SU-DHL-6 (cell line): Measurements from ENCODE around the gene ZMIZ1.

Source experiments
- H2AFZ ChIP-seq: fragments of 200-600 bp; sonication (generic); 2 replicates; pipeline ENCODE4 v1.6.1; 2014; ENCODE audit warnings: low read depth, mild to moderate bottlenecking, moderate library complexity, mixed read lengths, antibody characterized with exemption, low read length; ENCODE audit not compliant: severe bottlenecking
- H3F3A ChIP-seq: fragments of 200-600 bp; shearing (Covaris generic); 2 replicates; pipeline ENCODE4 v1.6.0; 2016; ENCODE audit warnings: antibody characterized with exemption, mild to moderate bottlenecking; ENCODE audit not compliant: insufficient read depth
- H3K27ac ChIP-seq: fragments of 200-600 bp; sonication (generic); 2 replicates; pipeline ENCODE4 v1.5.1; 2016; ENCODE audit warnings: low read depth, mild to moderate bottlenecking, low read length, moderate library complexity, mixed read lengths
- H3K27me3 ChIP-seq: fragments of 200-600 bp; sonication (generic), shearing (Covaris generic); 2 replicates; pipeline ENCODE4 v1.6.0; 2014; ENCODE audit warnings: mild to moderate bottlenecking, low read length
- H3K36me3 ChIP-seq: fragments of 200-600 bp; sonication (generic); 2 replicates; pipeline ENCODE4 v1.6.1; 2014; ENCODE audit warnings: mild to moderate bottlenecking, low read length, mixed read lengths
- H3K4me2 ChIP-seq: fragments of 300-600, 200-600 bp; shearing (Covaris generic), sonication (generic); 2 replicates; pipeline ENCODE4 v1.6.0; 2014; ENCODE audit warnings: low read length, low read depth, mild to moderate bottlenecking; ENCODE audit not compliant: poor library complexity, severe bottlenecking
- H3K4me3 ChIP-seq: fragments of 200-600 bp; sonication (generic); 2 replicates; pipeline ENCODE4 v1.5.1; 2014; ENCODE audit warnings: antibody characterized with exemption, low read length, mild to moderate bottlenecking, mixed read lengths; ENCODE audit not compliant: insufficient read depth, poor library complexity, severe bottlenecking
- H3K79me2 ChIP-seq: fragments of 200-600 bp; sonication (generic); 2 replicates; pipeline ENCODE4 v1.6.1; 2014; ENCODE audit warnings: mild to moderate bottlenecking, low read length, moderate library complexity; ENCODE audit not compliant: insufficient read depth
- H3K9ac ChIP-seq: fragments of 200-600 bp; sonication (generic); 2 replicates; pipeline ENCODE4 v1.7.0; 2014; ENCODE audit warnings: mild to moderate bottlenecking, low read length
- H3K9me2 ChIP-seq: fragments of 200-600 bp; sonication (generic); replicated peaks from 2 replicates; pipeline ENCODE4 v1.6.1; 2014; ENCODE audit warnings: low read length; ENCODE audit not compliant: insufficient read depth
- H3K9me3 ChIP-seq: fragments of 200-600 bp; sonication (generic); 2 replicates; pipeline ENCODE4 v1.6.1; 2014; ENCODE audit warnings: low read length, mixed read lengths; ENCODE audit not compliant: insufficient read depth
- H4K20me1 ChIP-seq: fragments of 200-600 bp; sonication (generic); 2 replicates; pipeline ENCODE4 v1.6.1; 2014; ENCODE audit warnings: low read depth, mild to moderate bottlenecking, antibody characterized with exemption, low read length, moderate library complexity, mixed read lengths
- CTCF ChIP-seq: fragments of 200-600 bp; sonication (generic); IDR thresholded peaks from one replicate; pipeline ENCODE4 v1.5.1; 2017; ENCODE audit warnings: antibody characterized with exemption, mild to moderate bottlenecking, low read length, moderate library complexity; ENCODE audit not compliant: insufficient read depth, poor library complexity, severe bottlenecking
- EZH2phosphoT487 ChIP-seq: fragments of 200-600 bp; sonication (generic), shearing (Covaris generic); conservative IDR thresholded peaks from 2 replicates; pipeline ENCODE4 v1.6.1; 2018; ENCODE audit warnings: mild to moderate bottlenecking, antibody characterized with exemption, low read length, moderate library complexity, mixed read lengths

Gene ZMIZ1

DNA sequence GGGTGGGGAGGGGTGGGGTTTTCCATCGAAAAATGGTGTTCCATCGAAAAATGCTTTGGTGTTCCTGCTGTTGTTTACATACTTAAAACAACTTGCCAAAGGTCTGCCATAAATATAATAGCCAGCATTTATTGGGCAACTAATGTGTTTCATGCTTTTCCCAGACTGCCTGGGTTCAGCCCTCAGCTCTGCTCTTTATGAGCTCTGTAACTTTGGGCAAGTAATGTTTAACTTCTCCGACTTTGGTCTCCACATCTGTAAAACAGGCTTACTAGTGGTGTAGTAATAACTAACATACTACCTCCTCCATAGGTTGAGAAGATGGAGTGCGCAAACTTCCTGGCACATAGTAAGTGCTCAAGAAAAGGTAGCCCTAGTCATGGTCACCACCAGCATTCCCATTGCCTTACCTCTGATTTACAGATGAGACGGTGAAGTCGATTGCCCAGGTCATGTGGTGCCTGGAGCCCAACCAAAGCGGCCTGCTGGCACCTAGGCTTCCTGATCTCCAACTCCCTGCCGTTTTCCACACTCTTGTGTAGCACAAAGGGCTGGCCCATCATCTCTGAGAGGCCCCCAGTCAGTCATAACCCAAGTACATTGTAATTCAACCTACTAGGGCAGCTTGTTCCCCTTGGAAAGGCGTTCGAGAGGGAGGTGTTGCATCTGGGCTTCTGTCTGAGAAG, 8.9 kb downstream of the ZMIZ1 start:
- Histone ChIP-seq H3K27me3 (no peaks in the 10 kb centered on the region), H3K27ac (no peak overlapping the region), H3K4me3 (no peak overlapping the region), H3F3A (no peaks in the 10 kb centered on the region), H2AFZ (no peak overlapping the region), H3K79me2 (no peaks in the 10 kb centered on the region), H3K9me2 (no peaks in the 10 kb centered on the region), H3K9ac (no peak overlapping the region), H3K9me3 (no peaks in the 10 kb centered on the region), H3K36me3 (no peaks in the 10 kb centered on the region), H4K20me1 (no peaks in the 10 kb centered on the region), H3K4me2 (no peak overlapping the region)
- TF ChIP-seq EZH2phosphoT487 (no peak), CTCF (no peak)

DNA sequence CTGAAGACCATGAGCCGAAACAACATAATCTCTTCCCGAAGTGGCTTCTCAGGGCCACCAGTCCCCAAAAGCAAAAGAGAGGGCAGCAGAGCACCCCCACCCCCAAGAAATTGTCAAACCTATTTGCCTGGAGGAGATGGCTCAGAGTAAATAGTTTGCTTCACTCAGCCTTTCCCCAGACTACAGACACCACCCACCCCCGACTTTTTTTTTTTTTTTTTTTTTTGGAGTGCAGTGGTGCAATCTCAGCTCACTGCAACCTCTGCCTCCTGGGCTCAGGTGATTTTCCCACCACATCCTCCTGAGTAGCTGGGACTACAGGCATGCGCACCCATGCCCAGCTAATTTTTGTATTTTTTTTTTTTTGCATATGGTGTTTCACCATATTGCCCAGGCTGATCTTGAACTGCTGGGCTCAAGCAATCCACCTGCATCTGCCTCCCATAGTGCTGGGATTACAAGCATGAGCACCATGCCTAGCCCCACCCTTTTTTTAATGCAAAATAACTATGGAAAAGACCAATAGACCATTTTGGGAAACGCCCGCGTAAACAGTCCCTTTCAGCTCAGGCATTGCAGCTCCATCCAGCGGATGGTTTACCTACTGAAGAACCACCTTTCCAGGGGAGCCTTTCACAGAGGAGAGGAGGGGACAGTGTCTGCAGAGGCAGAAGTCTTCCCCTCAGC, 9.7 kb downstream of the ZMIZ1 start:
- Histone ChIP-seq H3K9me2 (no peaks in the 10 kb centered on the region), H3K27ac (no peak overlapping the region), H2AFZ (no peak overlapping the region), H3K9ac (no peak overlapping the region), H3K79me2 (no peaks in the 10 kb centered on the region), H3K9me3 (no peaks in the 10 kb centered on the region), H3F3A (no peaks in the 10 kb centered on the region), H4K20me1 (no peaks in the 10 kb centered on the region), H3K36me3 (no peaks in the 10 kb centered on the region), H3K4me3 (no peak overlapping the region), H3K27me3 (no peaks in the 10 kb centered on the region), H3K4me2 (no peak overlapping the region)
- TF ChIP-seq EZH2phosphoT487 = no peak

DNA sequence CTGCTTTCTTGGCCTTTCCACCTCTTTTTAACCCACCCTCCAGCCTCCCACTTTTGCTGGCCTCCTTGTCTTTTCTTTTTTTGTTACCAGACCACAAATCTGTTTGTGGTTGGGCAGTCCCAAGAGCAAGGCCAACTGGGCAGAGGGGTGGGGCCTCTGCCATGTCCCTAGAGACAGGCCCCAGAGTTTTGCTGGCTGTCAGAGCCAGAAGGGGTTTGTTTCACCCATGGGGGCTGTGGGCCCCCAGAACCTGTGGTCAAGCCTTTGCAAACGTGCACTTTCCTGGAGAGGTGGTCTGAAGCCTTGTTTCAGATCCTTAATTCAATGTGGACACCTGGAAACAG, 10.3 kb downstream of the ZMIZ1 start:
- no peak overlapping the region for H3K4me2 ChIP-seq

More for the DNA sequence above, 10.3 kb downstream of the ZMIZ1 start:
- no peaks in the 10 kb centered on the region for H3F3A ChIP-seq
- H3K9ac ChIP-seq = no peak overlapping the region
- no peak overlapping the region for H3K4me3 ChIP-seq
- no peak for TF ChIP-seq EZH2phosphoT487
- TF ChIP-seq CTCF = no peak
- H3K9me3 ChIP-seq = no peaks in the 10 kb centered on the region
- no peaks in the 10 kb centered on the region for H3K36me3 ChIP-seq
- no peak overlapping the region for H3K27ac ChIP-seq
- no peaks in the 10 kb centered on the region for H3K79me2 ChIP-seq
- no peaks in the 10 kb centered on the region for H4K20me1 ChIP-seq
- H2AFZ ChIP-seq = no peak overlapping the region
- no peaks in the 10 kb centered on the region for H3K9me2 ChIP-seq
- no peaks in the 10 kb centered on the region for H3K27me3 ChIP-seq
